ENCODE results near the gene PTPRJ. TPM values are rescaled to one million over a fixed set of nuclear protein-coding genes. Genes with fewer than 3 reads are reported as not detected.
"Not testable (repeated sequence)": the region's sequence is repeated elsewhere in the genome, so short reads cannot be mapped to it uniquely, and the experiment has no call there.

Gene PTPRJ
- total RNA-seq, 1 donor from 2014 or later = 5.9 TPM

DNA sequence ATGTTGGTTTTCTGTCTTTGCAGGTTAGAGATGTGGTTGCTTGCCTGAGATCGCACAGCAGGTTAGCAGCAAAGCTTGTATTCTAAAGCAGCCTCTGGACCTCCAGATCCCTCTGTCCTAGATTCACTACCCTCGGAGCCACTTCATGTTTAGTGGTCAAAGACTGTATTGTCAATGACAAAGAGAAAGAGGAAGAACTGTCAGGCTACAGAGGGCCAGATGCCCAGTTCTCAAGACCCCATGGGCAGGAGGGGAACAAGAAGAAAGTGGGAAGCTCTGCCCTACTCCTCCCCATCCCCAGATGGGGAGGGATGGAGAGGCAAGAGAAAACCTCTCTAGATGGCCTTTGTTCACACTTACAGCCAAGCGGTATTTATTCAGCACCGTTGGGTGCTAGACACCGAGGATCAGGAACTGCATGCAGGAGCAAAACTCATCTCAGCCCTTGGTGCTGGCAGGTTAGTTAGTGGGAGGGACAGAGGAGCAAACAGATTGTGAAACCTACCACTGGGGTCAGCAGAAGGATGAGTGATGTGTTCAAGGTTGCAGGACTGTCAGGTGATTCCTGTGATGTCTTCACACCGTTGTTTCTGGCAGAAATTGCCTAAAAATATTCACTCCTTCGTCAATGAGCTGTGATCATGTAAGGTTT, 38.3 kb upstream of the PTPRJ start:
- no peaks in the 10 kb centered on the region for H3K27me3 ChIP-seq
- TF ChIP-seq, protein P1, sequence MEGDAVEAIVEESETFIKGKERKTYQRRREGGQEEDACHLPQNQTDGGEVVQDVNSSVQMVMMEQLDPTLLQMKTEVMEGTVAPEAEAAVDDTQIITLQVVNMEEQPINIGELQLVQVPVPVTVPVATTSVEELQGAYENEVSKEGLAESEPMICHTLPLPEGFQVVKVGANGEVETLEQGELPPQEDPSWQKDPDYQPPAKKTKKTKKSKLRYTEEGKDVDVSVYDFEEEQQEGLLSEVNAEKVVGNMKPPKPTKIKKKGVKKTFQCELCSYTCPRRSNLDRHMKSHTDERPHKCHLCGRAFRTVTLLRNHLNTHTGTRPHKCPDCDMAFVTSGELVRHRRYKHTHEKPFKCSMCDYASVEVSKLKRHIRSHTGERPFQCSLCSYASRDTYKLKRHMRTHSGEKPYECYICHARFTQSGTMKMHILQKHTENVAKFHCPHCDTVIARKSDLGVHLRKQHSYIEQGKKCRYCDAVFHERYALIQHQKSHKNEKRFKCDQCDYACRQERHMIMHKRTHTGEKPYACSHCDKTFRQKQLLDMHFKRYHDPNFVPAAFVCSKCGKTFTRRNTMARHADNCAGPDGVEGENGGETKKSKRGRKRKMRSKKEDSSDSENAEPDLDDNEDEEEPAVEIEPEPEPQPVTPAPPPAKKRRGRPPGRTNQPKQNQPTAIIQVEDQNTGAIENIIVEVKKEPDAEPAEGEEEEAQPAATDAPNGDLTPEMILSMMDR (IDR thresholded peaks at IDR 0.05) = no peak
- no peaks in the 10 kb centered on the region for H3K4me1 ChIP-seq
- intact Hi-C loops (cut with DNase I) = no loop called here
- DNase-seq (ENCODE audit: low spot score in 2 of 2) = no peak
- no peak overlapping the region for H3K27ac ChIP-seq
- H3K36me3 ChIP-seq = no peaks in the 10 kb centered on the region
- H3K9me3 ChIP-seq = no peaks in the 10 kb centered on the region
- H3K4me3 ChIP-seq = no peak overlapping the region

DNA sequence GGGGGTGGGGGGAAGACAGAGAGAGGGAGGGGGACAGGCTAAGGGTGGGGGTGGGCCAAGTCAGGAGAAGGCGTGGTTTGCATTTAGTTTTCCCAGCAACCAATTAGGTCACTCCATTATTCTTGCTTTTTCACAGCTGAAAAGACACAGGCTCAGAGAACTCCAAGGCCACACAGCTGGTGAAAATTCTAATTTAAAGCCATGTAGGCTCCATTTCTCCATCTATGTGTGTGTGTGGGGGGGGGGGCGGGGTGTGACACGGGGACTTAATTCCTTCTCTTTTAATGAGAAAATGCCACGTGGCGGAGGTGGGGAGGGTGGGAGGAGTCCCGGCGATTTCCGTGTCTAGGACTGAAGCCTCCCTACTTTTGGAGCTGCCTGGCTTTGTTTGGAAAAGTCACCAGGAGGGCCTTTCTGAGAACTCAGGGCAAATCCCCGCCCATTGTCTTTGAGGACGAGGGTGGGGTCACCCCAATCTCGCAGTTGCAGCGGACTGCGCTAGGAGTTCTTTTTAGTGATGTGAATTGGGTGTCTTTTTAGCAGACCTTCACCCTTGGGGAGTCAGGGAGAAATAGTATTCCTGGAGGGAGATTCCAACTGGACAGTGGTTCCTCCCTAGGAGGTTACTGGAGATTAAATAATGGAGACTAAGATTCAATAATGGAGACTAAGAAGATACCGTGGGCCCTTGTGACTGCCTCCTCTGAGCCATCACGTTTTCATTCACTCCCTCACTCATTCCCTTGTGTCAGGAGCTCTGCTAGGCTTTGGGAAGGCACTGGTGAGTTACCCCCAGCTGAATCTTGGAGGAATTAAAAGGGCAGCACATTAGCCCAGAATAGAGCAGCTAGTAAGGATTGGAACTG, 36.4 kb upstream of the PTPRJ start:
- DNase-seq (ENCODE audit: low spot score in 2 of 2) = no peak
- TF ChIP-seq, protein P1 (IDR thresholded peaks at IDR 0.05) = no peak
- no peaks in the 10 kb centered on the region for H3K27me3 ChIP-seq
- H3K27ac ChIP-seq = no peak overlapping the region
- H3K9me3 ChIP-seq = no peaks in the 10 kb centered on the region
- H3K36me3 ChIP-seq = no peaks in the 10 kb centered on the region
- H3K4me3 ChIP-seq = no peak overlapping the region
- no peaks in the 10 kb centered on the region for H3K4me1 ChIP-seq
- intact Hi-C loops (cut with DNase I) = no loop called here

DNA sequence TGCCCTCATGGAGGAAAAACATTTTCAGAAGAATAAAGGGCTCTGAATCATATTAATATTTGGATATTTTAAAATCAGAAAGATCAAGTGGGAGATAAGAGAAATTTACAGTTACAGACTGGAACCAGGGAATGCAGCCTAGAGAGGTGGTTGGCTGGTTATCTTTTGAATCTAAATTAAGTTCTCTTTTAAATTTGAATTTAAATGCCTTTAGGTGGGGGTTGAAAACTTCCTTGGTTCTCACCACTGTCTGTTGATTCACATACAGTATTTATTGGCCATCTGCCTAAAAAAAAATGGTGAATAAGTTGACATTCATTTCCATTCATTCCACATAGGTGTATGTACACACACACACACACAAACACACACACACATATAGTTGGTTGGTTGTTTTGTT, 35.7 kb upstream of the PTPRJ start:
- Histone ChIP-seq H3K27ac (no peak overlapping the region), H3K9me3 (no peaks in the 10 kb centered on the region), H3K36me3 (no peaks in the 10 kb centered on the region), H3K4me3 (no peak overlapping the region), H3K4me1 (no peaks in the 10 kb centered on the region), H3K27me3 (no peaks in the 10 kb centered on the region)
- intact Hi-C loops (cut with DNase I) = no loop called here
- DNase-seq (ENCODE audit: low spot score in 2 of 2) = no peak
- TF ChIP-seq, protein P1 (IDR thresholded peaks at IDR 0.05) = no peak

DNA sequence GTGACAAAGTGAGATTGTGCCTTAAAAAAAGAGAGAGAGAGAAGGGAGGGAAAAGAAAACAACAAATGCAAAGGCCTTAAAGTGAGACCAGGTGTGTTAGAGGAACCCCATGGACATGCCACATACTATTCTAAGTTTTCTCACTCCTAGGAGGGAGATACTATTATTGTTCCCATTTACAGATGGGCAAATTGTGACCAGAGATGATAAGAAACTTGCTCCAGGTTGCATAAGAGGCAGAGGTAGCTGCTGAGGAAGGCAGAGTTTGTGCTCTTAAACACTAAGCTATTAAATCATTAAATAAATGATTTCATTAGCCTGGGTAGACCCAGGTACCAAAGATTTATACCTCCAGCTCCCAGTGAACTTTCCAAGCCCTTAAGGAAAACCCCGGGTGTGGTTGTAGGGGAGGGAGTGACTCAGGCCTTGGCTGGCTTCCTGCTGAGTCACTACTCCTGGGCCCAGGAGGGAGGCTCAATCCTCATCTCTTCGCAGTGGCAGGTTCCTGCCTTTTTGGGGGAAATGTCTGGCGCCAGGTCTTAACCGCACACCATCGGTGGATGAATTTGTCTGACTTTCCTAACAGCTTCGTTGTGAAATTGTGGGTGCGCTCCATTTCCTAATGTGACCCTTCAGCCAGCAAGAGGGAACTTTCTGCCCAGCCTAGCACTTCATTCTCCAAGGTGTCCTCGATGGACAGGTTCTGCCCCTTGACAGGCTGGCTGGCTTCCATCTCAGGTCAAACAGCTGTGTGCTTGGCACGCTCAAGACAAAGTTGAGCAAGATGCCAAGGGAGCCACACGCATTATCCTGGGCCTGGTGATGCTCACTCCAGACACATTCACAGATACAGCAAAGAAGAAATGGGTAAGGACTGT, 33.4 kb upstream of the PTPRJ start:
- Histone ChIP-seq H3K36me3 (no peaks in the 10 kb centered on the region), H3K27ac (peak overlapping the region in 1 of 2 donors; percentile 6), H3K27me3 (no peaks in the 10 kb centered on the region), H3K4me1 (no peaks in the 10 kb centered on the region), H3K4me3 (no peak overlapping the region), H3K9me3 (no peaks in the 10 kb centered on the region)
- TF ChIP-seq, protein P1 (IDR thresholded peaks at IDR 0.05) = no peak
- intact Hi-C loops (cut with DNase I) = loop anchor here (2.0 kb wide), 1 partner anchor 28 kb away; no protein-coding TSS in a partner anchor
- DNase-seq (ENCODE audit: low spot score in 2 of 2) = peak; percentile 50 to 91

DNA sequence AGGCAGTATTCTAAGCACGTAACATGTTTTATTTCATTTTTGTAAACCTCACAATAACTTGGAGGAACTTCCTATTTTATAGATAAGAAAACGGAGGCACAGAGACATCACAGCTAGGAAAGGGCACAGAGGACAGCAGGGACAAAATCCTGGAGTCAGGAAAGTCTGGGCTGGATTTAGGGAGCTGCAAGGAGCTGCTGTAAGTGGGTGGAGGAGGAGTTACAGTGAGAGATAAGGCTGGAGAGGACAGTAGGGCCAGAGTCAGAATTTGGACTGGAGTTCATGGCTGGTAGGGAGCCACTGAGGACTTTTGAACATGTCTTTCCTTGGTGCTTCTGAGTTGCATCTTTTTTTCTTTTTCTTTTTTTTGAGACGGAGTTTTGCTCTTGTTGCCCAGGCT, 32.2 kb upstream of the PTPRJ start:
- H3K4me3 ChIP-seq = no peak overlapping the region
- TF ChIP-seq, protein P1 (IDR thresholded peaks at IDR 0.05) = no peak
- DNase-seq (ENCODE audit: low spot score in 2 of 2) = no peak
- no peaks in the 10 kb centered on the region for H3K9me3 ChIP-seq
- H3K27ac ChIP-seq = no peak overlapping the region
- intact Hi-C loops (cut with DNase I) = no loop called here
- no peaks in the 10 kb centered on the region for H3K36me3 ChIP-seq
- H3K27me3 ChIP-seq = no peaks in the 10 kb centered on the region
- no peaks in the 10 kb centered on the region for H3K4me1 ChIP-seq

DNA sequence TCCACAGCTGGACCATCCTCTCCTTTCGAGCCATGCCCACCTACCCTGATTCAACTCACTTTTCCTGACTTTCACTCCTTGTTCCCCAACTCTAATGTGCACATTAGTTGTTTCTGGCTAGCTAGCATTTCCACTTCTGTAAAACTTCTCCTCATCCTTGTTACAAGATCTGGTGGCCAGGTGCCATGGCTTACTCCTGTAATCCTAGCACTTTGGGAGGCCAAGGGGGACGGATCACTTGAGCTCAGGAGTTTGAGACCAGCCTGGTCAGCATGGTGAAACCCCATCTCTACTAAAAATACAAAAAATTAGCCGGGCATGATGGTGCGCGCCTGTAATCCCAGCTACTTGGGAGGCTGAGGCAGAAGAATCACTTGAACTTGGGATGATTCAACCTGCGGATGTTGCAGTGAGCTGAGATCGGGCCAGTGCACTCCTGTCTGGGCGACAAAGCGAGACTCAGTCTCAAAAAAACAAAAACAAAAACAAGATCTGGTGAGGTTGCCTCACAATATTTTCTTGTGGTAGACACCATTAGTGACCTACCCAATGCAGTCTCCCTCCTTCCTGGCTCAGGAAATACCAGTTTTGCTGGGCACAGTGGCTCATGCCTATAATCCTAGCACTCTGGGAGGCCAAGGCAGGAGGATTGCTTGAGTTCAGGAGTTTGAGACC, 31.2 kb upstream of the PTPRJ start:
- H3K27me3 ChIP-seq; H3K9me3 ChIP-seq; intact Hi-C loops (cut with DNase I); H3K36me3 ChIP-seq; DNase-seq (ENCODE audit: low spot score in 2 of 2); H3K4me1 ChIP-seq; H3K27ac ChIP-seq; H3K4me3 ChIP-seq: not testable (repeated sequence)

Measured in ascending aorta (tissue), 2 donors.